MM.1S (cell line): ENCODE measurements around the gene RUNX1.

Experiments used
- DNase-seq: peaks from one replicate; pipeline ENCODE4 v3.0.0-alpha.2; 2015
- H2AFZ ChIP-seq: fragments of 300-600 bp; sonication (generic); 2 replicates; pipeline ENCODE4 v1.6.0; 2016; ENCODE audit warnings: antibody characterized with exemption, low read length
- H3F3A ChIP-seq: fragments of 300-600 bp; sonication (generic); 2 replicates; pipeline ENCODE4 v1.6.1; 2016; ENCODE audit warnings: mild to moderate bottlenecking, antibody characterized with exemption, low read length, moderate library complexity, mixed read lengths; ENCODE audit not compliant: insufficient read depth
- H3K27ac ChIP-seq: fragments of 300-600 bp; sonication (generic); 2 replicates; pipeline ENCODE4 v1.5.1; 2016; ENCODE audit warnings: mild to moderate bottlenecking, low read length
- H3K27me3 ChIP-seq: fragments of 300-600 bp; sonication (generic); replicated peaks from 2 replicates; pipeline ENCODE4 v1.6.0; 2016; ENCODE audit warnings: low read length; ENCODE audit not compliant: insufficient read depth
- H3K36me3 ChIP-seq: fragments of 300-600 bp; sonication (generic); replicated peaks from 2 replicates; pipeline ENCODE4 v1.6.1; 2016; ENCODE audit warnings: mild to moderate bottlenecking, low read length, mixed read lengths; ENCODE audit not compliant: insufficient read depth
- H3K4me1 ChIP-seq: fragments of 300-600 bp; sonication (generic); 2 replicates; pipeline ENCODE4 v1.6.1; 2016; ENCODE audit warnings: low read length, mixed read lengths
- H3K4me2 ChIP-seq: fragments of 300-600 bp; sonication (generic); 2 replicates; pipeline ENCODE4 v1.6.0; 2016; ENCODE audit warnings: low read depth, low read length
- H3K4me3 ChIP-seq: fragments of 300-600 bp; sonication (generic); 2 replicates; pipeline ENCODE4 v1.5.1; 2016; ENCODE audit warnings: low read length, mixed read lengths
- H3K79me2 ChIP-seq: fragments of 300-600 bp; sonication (generic); 2 replicates; pipeline ENCODE4 v1.6.1; 2016; ENCODE audit warnings: mixed run types, low read length, mixed read lengths
- H3K9ac ChIP-seq: fragments of 300-600 bp; sonication (generic); 2 replicates; pipeline ENCODE4 v1.6.1; 2016; ENCODE audit warnings: low read length, mixed read lengths
- H3K9me2 ChIP-seq: fragments of 300-600 bp; sonication (generic); replicated peaks from 2 replicates; pipeline ENCODE4 v1.6.1; 2016; ENCODE audit warnings: mild to moderate bottlenecking, low read length, mixed read lengths; ENCODE audit not compliant: insufficient read depth
- H3K9me3 ChIP-seq: fragments of 300-600 bp; sonication (generic); replicated peaks from 2 replicates; pipeline ENCODE4 v1.6.1; 2016; ENCODE audit warnings: mild to moderate bottlenecking, low read length, mixed read lengths; ENCODE audit not compliant: insufficient read depth
- H4K20me1 ChIP-seq: fragments of 300-600 bp; sonication (generic); 2 replicates; pipeline ENCODE4 v1.6.1; 2016; ENCODE audit warnings: mild to moderate bottlenecking, low read length, moderate library complexity, mixed read lengths; ENCODE audit not compliant: insufficient read depth
- CTCF ChIP-seq: fragments of 300-600 bp; sonication (generic); IDR thresholded peaks from 2 replicates; pipeline ENCODE4 v1.5.1; 2016; ENCODE audit warnings: antibody characterized with exemption, low read length, mixed read lengths
- EZH2 ChIP-seq: fragments of 300-600 bp; sonication (generic); optimal IDR thresholded peaks from 2 replicates; pipeline ENCODE3; 2017; ENCODE audit warnings: low read depth, mild to moderate bottlenecking, antibody characterized with exemption, low read length, mixed read lengths
- EZH2phosphoT487 ChIP-seq: fragments of 300-600 bp; sonication (generic); IDR thresholded peaks from 2 replicates; pipeline ENCODE4 v1.6.1; 2018; ENCODE audit warnings: antibody characterized with exemption, low read length

Gene RUNX1

GRCh38 chr21:34875830-34876229, 173.3 kb downstream of the RUNX1 start:
- TF ChIP-seq CTCF (no peak), EZH2 (no peak), EZH2phosphoT487 (no peak)
- H3K4me2 ChIP-seq, result peak overlapping the region; percentile 72; the same call in 1 of the 2 replicates
- H3K36me3 ChIP-seq, result peaks cover 7% of the 10 kb centered on the region; the same call in 1 of the 2 replicates
- H3K9ac ChIP-seq, result no peak overlapping the region
- no peak for DNase-seq
- no peaks in the 10 kb centered on the region for H3K27me3 ChIP-seq
- no peak overlapping the region for H3K4me3 ChIP-seq
- H3K9me2 ChIP-seq, result no peaks in the 10 kb centered on the region
- H3K79me2 ChIP-seq, result peaks cover 22% of the 10 kb centered on the region
- no peaks in the 10 kb centered on the region for H4K20me1 ChIP-seq
- peak overlapping the region; percentile 67; the same call in 1 of the 2 replicates for H3K27ac ChIP-seq
- H3K9me3 ChIP-seq, result no peaks in the 10 kb centered on the region
- peaks cover 14% of the 10 kb centered on the region for H3F3A ChIP-seq
- H2AFZ ChIP-seq, result no peak overlapping the region
- H3K4me1 ChIP-seq, result peaks cover 14% of the 10 kb centered on the region

- no peaks in the 10 kb centered on the region for H3K9me3 ChIP-seq
- H2AFZ ChIP-seq, result peak overlapping the region; percentile 33
- H3K36me3 ChIP-seq, result peaks cover under 1% of the 10 kb centered on the region; the same call in 1 of the 2 replicates
- no peaks in the 10 kb centered on the region for H3K9me2 ChIP-seq
- H4K20me1 ChIP-seq, result no peaks in the 10 kb centered on the region
- H3K4me2 ChIP-seq, result peak overlapping the region; percentile 72
- peak overlapping the region; percentile 35 for H3K9ac ChIP-seq
- H3K4me1 ChIP-seq, result peaks cover 14% of the 10 kb centered on the region
- H3F3A ChIP-seq, result peaks cover 14% of the 10 kb centered on the region
- no peaks in the 10 kb centered on the region for H3K27me3 ChIP-seq
- H3K79me2 ChIP-seq, result peaks cover 19% of the 10 kb centered on the region; the same call in 1 of the 2 replicates
- TF ChIP-seq EZH2 (no peak), EZH2phosphoT487 (no peak), CTCF (no peak)
- peak overlapping the region; percentile 67 for H3K27ac ChIP-seq
- peak; percentile 83 for DNase-seq
- H3K4me3 ChIP-seq, result peak overlapping the region; percentile 26
Observed at GRCh38 chr21:34874684-34875513, 174.2 kb downstream of the RUNX1 start.

GRCh38 chr21:34871026-34871908, 177.8 kb downstream of the RUNX1 start:
- TF ChIP-seq EZH2phosphoT487 (no peak), CTCF (no peak), EZH2 (no peak)
- Histone ChIP-seq H3K4me1 (peaks cover 30% of the 10 kb centered on the region), H3K27ac (no peak overlapping the region), H4K20me1 (no peaks in the 10 kb centered on the region), H3K4me2 (no peak overlapping the region), H2AFZ (no peak overlapping the region), H3K9me2 (no peaks in the 10 kb centered on the region), H3F3A (peaks cover 22% of the 10 kb centered on the region), H3K79me2 (peaks cover 25% of the 10 kb centered on the region; the same call in 1 of the 2 replicates), H3K9me3 (no peaks in the 10 kb centered on the region), H3K36me3 (no peaks in the 10 kb centered on the region), H3K9ac (no peak overlapping the region), H3K4me3 (no peak overlapping the region), H3K27me3 (no peaks in the 10 kb centered on the region)
- DNase-seq, result no peak
